Stimulated activated CD4-positive, alpha-beta T cell treated with anti-CD3 and anti-CD28 coated beads, Interleukin-1b, Interleukin-23, amount 100 ng/mL, for 4 hours (primary cell): ENCODE measurements around the gene CCSER2.
"Not testable (repeated sequence)": the region's sequence is repeated elsewhere in the genome, so short reads cannot be mapped to it uniquely, and the experiment has no call there.

Experiments
- DNase-seq, 2 donors: peaks; one replicate each; pipeline ENCODE4 v3.0.0-alpha.2; 2020; ENCODE audit warnings: low read depth in 2 of 2

CCSER2 gene

DNA sequence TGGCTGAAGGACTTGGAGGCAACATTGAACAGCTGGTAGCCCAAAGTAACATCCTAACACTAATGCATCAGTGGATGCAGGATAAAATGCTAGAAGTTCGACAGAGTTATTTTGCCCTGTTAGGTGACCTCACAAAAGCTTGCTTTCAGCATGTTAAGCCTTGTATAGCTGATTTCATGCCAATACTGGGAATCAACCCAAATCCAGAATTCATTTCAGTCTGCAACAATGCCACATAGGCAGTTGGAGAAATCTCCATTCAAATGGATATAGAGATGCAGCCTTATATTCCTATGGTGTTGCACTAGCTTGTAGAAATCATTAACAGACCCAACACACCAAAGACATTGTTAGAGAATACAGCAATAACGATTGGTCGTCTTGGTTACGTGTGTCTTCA is 62.9 kb downstream of the CCSER2 start:
- no peak for DNase-seq

DNA sequence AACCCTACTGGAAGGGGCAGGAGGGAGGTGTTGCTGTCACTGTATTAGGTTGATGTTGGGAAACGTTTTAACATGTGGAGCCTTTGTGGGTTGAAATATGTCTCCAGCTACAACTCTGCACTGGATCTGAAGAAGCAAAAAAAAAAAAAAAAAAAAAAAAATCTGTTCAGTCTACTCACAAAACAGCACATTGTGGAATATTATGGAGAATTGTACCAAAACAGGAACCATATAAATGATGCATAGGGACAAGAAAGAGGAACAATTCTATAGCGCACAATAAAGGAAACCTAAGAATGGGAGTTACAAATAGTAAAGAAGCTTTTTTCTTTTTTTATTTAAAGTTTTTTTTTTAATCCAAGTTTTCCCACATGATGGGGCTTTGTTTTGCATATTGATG is 63.8 kb downstream of the CCSER2 start:
- no peak for DNase-seq

DNA sequence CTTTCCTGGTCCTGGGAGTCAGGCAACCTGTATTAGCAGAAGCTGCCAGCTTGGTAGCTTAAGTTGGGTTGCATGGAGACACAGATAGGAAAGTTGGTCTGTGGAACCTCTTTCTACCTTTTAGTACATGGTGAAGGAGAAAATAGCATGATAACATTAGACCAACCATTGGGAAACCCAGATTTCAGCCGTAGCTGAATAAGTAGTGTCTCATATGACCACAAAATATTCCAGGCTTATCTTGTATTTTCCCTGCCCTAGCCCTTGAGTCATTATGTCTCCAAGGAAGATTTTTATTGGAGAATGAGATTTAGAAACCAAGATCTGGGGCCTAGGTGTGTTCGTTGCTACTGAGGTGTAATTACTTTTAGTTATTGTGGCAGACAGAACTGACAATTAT is 67.2 kb downstream of the CCSER2 start:
- DNase-seq, result no peak

DNA sequence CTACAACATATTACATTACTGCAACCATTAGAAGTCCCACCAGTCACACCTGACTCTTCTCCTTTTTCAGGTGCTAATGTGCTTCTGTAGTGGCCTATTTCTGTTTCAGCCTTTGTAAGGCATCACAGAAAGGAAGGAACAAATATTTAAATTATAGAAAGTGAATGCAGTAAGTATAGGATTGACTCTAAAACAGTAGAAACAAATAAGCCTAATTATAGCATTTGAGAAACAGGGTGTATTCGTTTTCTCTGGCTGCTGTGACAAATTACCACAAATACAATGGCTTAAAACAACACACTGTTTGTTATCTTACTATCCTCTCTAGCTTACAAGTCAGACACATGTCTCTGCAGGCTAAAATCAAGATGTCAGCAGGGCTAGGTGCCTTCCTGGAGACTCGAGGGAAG is 69.4 kb downstream of the CCSER2 start:
- no peak for DNase-seq

DNA sequence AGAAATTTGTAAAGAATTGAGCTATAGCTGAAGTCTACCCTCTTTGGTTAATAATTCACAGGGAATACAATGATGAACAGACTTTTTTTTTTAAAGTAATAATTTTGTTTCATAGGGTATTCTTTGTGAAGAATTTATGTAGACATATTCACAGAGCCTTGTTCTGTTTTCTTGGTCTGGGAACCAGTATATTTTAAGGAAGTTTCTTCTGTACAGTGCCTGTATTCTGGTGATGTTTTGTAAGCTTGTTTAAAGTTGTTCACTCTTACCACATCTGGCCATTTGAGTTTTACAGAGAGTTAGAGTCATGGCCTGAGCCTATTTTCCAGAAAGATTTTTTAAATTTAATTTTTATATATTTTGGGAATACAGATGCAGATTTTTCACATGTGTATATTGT is 70.3 kb downstream of the CCSER2 start:
- DNase-seq, result no peak

DNA sequence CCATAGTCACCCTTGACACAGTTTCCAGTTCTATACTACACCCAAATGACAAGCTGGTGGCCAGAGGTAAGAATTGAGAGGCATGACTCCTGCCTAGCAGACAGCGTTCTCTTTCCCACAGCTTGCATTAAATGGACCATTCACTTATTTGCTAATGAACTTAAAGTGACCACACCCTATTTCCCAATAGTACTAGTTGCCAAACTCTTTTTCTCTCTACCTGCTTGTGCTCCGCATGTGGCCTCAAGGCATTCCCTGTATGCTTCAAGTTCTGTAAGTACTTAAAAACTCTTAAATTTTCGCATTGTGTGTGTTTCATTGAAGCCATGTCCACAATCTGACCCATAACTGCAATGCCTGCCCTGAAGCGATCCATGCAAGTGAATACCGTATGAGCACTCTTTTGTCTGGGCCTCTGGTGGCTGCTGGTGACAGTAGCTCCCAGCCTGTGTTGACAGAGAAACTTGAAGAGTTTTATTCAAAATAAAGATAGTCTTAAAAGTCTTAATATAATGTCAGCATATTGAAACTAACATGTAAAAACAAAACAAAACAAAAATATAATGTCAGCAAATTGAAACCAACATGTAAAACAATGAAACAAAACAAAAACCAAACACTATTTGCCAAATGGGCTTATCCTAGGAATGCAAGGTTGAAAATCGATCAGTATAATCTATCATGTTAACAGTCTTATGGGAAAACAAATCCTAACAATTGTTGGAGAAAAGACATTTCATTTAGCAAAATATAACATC is 73.6 kb downstream of the CCSER2 start:
- no peak for DNase-seq

DNA sequence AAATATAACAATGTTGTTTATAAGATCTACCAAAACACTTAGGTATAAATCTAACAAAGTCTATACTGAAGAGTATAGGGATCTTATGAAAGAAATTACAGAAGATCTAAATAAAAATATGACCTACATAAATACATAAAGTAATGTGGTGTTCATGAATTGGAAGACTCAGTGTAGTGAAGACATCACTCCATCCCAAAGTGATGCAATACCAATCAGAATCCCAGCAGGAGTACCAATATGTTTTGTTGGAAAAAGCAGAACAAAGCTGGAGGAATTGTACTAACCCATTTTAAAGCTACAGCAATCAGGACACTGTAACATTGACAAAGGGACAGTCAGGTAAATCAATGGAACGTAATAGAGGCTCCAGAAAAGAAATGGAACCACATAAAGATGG is 76.4 kb downstream of the CCSER2 start:
- DNase-seq, result no peak

DNA sequence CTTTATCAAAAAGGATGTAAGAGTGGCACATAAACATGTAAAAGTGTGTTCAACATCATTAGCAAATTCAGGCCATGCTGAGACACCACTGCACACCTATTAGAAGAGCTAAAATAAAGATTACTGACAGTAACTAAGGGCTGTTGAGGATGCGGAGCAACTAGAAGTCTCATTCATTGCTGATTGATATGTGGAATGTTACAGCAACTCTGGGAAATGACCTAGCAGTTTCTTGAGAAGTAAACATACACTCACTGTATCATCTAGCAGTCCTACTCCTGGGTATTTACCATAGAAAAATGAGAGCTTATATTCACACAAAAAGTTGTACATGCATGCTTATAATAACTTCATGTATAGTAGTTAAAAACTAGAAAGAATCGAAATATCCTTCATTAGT is 77.3 kb downstream of the CCSER2 start:
- no peak for DNase-seq

DNA sequence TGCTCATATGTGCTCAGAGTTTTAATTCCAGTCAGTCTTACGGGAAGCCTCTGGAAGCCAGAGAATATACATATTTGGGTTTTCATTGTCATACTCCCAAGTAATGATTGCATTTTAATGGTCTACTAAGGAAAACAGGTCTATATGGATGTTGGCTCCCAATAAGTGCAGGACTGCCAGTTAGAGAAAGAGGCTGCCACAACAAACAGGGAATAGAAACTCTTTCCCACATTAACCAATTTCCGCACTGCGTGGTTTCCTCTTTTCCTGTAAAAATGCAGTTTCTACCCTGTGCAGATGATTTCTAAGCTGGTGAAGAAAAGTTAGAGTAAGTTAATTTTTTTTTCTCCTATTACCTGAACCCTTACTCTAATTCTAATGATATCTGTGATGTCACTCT is 78.2 kb downstream of the CCSER2 start:
- no peak for DNase-seq

DNA sequence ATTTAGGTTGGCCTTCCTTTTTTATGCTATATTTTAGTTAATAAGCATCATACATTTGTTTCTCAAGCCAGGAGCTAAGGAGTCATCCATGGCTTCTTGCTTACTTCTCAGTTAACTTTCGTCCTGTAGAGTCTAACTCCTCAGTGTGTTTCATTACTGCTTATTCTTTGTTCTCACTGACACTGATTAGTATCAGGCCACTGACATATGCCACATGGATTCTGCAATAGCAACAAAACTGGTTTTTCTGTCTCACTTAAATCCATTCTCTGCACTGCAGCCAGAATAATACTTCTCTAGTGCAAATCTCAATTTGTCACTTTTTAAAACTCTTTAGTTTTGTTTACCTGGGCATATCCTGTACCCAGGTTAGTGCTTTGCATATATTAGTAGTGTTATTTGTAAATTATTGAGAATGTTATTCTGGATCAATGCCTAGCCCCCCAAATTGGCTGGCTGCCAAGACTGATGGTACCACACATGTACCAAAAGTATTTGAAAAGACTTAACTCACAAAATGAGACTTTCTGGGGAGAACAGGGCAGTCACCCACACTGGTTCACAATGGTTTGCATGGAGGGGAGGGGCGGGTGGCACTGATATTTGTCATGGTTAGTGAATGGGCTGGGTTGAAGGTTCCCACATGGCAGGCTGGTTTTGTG is 79.1 kb downstream of the CCSER2 start:
- DNase-seq, result no peak

DNA sequence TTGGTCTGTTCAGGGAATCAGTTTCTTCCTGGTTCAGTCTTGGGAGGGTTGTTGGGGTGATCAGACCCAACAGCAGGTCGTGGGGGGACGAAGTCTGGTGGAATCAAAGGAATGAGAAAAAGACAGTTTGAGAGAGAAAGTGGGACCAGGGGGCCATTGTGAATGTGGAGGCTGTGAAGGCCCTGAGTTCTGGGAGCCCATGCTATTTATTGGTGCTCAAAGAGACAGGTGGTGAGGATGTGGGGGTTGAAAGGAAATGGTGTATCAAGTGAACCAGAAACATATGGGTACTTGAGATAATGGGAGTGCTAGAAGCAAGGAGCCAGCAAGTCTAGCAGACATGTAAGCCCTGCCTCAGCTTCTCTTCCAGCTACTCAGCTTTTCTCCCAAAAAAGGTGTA is 84.1 kb downstream of the CCSER2 start:
- DNase-seq, result no peak

DNA sequence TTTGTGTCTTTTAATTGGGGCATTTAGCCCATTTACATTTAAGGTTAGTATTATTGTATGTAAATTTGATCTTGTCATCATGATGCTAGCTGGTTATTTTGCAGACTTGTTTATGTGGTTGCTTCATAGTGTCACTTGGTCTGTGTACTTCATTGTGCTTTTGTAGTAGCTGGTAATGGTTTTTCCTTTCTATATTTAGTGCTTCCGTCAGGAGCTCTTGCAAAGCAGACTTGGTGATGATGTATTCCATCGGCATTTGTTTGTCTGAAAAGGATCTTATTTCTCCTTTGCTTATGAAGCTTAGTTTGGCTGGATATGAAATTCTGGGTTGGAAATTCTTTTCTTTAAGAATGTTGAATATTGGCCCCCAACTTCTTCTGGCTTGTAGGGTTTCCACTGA is 85.7 kb downstream of the CCSER2 start:
- not testable (repeated sequence) for DNase-seq

DNA sequence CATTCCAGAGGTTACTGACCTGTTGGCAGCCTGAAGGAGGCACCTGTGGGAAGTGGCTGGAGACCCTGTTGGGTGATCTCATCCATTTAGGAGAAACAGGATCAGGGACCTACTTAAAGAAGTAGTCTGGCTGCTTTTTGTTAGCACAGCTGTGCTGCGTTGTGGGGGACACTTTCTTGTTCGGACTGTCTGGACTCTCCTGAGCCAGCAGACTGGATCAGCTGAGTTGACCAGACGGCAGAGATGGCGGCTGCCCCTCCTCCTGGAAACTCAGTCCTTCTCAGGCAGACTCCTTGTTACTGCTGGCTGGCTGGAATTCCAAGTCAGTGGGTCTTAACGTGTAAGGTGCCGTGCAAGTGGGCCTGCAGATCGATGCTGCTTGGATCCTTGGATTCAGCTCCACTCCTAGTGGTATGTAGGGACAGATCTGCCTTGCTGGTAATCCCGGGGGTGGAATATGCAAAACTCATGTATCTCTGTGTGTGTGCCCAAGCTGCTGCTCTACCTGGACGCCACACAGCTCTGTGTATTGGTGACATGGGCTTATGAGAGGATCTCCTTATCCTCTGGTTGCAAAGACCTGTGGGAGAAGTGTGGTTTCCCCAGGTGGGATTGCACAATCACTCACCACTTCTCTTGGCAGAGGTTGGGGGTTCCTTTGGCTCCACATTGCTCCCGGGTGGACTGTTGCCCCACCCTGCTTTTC is 87.3 kb downstream of the CCSER2 start:
- DNase-seq, result no peak

DNA sequence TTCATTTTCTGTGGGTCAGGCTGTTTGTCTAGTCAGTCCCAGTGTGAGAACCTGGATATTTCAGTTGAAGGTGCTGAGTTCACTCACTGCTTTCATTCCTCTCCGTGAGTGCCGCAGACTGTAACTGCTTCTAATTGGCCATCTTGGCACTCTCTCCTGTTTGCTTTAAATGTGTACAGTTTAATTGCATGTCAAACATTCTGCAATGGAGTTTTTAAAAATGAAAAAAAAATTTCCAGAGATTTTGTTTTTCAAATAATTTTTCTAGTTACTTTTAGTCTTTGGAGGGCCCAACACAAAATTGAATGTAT is 87.8 kb downstream of the CCSER2 start:
- DNase-seq, result no peak

DNA sequence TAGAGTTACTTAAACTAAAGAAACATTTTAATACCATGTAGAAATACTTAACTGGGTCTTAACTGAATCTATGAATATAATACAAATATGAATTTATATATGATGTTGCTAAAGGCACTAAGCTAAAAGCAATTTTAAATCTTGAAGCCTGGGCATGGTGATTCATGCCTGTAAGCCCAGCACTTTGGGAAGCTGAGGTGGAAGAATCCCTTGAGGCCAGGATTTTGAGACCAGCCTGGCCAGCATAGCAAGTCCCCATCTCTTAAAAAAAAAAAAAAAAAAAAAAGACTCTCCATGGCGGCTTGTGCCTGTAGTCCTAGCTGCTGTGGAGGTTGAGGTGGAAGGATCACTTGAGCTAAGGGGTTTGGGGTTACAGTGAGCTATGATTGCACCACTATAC is 95.3 kb downstream of the CCSER2 start:
- DNase-seq, result no peak

DNA sequence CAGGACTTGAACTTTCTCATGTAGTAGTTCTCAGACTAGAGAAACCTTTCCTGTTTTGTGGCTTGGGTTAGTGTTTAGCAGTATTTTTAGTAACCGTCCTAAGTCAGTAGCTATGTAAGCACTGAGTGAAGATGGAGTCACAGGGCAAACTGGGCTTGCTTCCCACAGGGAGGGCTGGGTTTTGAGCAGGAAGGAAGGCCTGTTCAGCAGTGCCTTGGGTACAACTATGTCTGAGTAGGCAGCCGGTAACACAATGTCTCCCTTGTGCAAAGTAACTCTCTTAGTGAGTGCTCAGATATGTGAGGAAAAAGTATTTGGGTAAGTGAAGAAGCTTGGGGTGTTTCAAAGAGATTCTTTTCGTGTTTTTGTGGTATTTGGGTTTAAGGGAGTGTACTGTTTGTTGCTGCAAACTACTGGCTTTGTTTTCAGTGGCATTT is 96.4 kb downstream of the CCSER2 start:
- DNase-seq, result no peak

DNA sequence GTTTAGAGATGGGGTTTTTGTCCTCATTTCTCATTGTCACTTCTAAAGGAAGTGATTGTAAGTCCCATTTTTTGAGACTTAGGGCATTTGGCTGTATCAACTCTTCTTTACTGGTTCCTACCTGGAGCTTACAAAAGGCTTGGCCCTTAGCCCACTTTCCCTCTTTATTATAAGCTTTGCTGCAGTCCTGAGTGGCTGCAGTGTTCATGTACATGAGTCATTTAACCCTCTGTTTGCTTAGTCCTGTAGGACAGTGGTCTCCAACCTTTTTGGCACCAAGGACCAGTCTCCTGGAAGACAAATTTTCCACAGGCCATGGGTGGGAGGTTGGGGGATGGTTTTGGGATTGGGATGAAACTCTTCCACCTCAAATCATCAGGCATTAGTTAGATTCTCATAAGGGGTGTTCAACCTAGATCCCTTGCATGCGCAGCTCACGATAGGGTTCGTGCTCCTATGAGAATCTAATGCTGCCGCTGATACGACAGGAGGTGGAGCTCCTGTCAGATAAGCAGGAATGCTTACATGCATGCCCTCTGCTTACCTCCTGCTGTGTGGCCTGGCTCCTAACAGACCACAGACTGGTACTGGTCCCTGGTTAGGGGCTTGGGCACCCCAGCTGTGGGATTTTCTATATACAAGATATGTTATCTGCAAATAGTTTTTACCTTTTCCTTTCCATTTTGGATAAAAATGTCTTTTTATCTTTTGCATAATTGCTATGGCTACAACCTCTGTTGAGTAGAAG is 99.7 kb downstream of the CCSER2 start:
- DNase-seq, result no peak

DNA sequence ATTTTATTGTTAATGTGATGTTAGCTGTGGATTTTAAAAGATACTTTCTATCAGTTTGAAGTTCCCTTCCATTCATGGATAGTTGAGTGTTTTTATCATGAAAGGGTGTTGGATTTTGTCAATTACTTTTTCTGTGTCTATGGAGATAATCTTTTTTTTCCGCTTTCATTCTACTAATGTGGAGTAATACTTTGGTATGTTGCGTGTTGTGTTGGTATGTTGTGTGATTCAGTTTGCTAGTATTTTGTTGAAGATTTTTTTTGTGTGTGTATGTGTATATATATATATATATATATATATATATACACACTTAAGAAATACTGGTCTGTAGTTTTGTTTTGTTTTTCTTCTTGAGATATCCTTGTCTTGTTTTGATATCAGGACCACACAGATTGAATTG is 100.3 kb downstream of the CCSER2 start:
- no peak for DNase-seq

DNA sequence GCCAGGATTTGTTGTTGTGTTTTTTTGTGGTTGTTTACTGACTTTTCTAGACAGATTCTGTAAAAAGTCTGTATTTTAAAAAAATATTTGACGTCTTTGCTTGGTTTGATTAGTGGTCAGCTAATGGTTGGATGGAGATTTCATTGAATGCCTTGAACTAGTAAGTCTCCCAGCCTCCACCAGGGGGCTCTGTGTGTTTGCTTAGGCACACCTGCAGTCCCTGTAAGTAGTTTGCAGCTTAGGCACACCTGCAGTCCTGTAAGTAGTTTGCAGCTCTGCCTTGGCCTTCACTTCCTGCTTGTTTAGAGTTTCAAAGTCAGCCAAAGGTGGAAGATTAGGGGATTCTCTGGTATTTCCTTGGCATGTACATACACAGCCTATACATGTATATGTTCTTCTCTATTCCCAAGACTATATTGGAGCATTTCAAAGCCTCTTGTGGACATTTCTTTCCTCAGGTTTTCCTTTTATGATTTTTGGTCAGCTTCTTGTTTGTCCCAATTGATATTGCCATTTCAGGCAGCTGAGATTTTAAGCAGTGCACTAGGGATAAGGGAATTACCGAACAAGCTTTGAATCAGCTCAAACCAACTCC is 101.6 kb downstream of the CCSER2 start:
- DNase-seq, result peak; percentile 43 to 49

DNA sequence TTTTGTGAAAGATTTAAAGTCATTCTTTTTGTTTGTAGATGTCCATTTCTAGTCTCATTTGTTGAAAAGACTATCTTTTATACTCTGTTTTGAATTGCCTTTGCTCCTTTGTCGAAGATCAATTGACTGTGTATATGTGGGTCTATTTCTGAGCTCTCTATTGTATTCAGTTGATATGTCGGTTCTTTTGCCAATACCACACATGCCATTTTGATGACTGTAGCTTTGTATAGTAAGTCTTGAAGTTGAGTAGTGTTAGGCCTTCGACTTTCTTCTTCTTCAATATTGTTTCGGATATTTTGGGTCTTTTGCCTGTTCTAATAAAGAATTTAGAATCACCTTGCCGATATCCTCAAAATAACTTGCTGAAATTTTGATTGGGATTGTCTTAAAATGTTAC is 104.5 kb downstream of the CCSER2 start:
- DNase-seq, result no peak

DNA sequence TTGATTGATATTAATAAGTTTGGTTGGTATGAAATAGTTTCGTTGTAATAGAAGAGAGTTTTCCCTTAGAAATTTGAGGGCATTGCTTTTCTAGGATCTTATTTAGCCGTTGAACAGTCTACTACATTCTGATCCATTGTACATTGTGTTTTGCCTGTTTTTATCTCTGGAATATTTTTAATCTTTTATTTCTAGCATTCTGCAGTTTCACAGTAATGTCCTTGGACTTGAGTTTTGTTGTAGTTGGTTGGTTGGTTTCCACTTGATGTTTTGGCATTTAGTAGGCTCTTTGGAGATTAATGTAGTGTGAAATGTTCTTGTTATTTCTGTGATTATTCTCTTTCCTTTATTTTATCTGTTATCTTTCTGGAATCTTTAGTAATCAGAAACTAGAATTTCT is 112.4 kb downstream of the CCSER2 start:
- no peak for DNase-seq
